ENCODE data around the gene APOL2.

GRCh38 chr22:36239150-36239400 lies 252 bp downstream of the APOL2 start:
- TF ChIP-seq CTCF (IDR thresholded peaks at IDR 0.05) (no peak), POLR2AphosphoS5 (IDR thresholded peaks at IDR 0.05; ENCODE audit: insufficient read depth in 1 of 2, low read depth in 1 of 2) (no peak)
